ENCODE results near the gene PRORP.

DNA sequence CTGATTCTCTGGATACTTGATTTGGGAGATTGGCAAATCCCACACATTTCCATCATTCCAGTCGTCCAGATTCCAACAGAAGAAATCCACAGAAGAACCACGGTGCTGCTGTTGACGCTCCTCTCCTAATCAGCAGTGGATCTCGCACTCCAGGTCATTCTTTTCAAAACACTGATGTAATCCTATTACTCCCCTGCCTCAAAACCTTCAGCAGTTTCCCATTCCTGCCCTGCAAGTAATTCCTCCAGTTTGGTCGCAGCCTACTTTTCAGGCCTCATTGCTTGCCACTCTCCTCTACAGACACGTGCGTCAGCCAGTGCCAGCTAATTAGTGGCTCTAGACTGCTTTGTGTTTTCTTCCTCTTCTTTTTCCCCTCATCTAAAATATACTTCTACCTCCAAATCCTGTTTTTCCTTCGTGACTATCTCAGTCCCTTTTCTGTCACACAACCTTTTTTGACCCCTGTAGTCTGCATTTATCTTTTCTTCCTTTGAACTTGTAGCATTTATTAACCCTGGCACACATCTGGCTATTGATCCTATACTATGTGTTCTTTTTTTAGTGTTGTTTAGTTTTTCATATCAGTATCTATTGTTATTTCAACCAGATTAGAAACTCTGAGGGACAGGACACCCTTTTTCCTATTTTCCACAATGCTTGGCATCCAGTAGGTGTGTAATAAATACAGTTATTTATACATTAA lies 36.8 kb downstream of the PRORP start:
- TF ChIP-seq, protein P1, sequence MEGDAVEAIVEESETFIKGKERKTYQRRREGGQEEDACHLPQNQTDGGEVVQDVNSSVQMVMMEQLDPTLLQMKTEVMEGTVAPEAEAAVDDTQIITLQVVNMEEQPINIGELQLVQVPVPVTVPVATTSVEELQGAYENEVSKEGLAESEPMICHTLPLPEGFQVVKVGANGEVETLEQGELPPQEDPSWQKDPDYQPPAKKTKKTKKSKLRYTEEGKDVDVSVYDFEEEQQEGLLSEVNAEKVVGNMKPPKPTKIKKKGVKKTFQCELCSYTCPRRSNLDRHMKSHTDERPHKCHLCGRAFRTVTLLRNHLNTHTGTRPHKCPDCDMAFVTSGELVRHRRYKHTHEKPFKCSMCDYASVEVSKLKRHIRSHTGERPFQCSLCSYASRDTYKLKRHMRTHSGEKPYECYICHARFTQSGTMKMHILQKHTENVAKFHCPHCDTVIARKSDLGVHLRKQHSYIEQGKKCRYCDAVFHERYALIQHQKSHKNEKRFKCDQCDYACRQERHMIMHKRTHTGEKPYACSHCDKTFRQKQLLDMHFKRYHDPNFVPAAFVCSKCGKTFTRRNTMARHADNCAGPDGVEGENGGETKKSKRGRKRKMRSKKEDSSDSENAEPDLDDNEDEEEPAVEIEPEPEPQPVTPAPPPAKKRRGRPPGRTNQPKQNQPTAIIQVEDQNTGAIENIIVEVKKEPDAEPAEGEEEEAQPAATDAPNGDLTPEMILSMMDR (IDR thresholded peaks at IDR 0.05), result no peak
- TF ChIP-seq POLR2A (IDR thresholded peaks at IDR 0.05), result no peak
